ENCODE data around the gene HPS1. TPM values are rescaled to one million over a fixed set of nuclear protein-coding genes. Genes with fewer than 3 reads are reported as not detected.

HPS1 gene
- total and polyA plus RNA-seq, 10 of the 15 experiments (the other 5 are each of a cell fraction or from before 2014, with no cell fraction given): 27.1 to 138 (median 54.8) TPM

- peak overlapping the region; percentile 95 for H3K4me2 ChIP-seq (ENCODE audit: control insufficient read depth, insufficient read depth)
- no peaks in the 10 kb centered on the region for H4K20me1 ChIP-seq (ENCODE audit: control insufficient read depth, insufficient read depth)
- peak; percentile 31 for FAIRE-seq
- WGBS (ENCODE audit: insufficient coverage, insufficient replicate concordance, low lambda C conversion rate, missing lambda C conversion rate): under 1% methylated on average over 39 of the region's 44 CpGs
- BruUV-seq (replicated peaks): no TSS peak
- H3K79me2 ChIP-seq (ENCODE audit: control insufficient read depth, insufficient read depth, low read length): no peaks in the 10 kb centered on the region
- ATAC-seq: peak; percentile 100
- H3K9ac ChIP-seq (ENCODE audit: control insufficient read depth, insufficient read depth, low read length): peak overlapping the region; percentile 64
- H3K27me3 ChIP-seq (replicated peaks in 1 of 2; ENCODE audit: control insufficient read depth in 2 of 2, insufficient read depth in 2 of 2, low read length in 1 of 2): peaks cover 0 to 5% of the 10 kb centered on the region in 2 experiments; a peak in 3 of 4 replicates
- no peaks in the 10 kb centered on the region for H3K36me3 ChIP-seq (ENCODE audit: control insufficient read depth in 2 of 2, insufficient read depth in 2 of 2, low read length in 1 of 2)
- peak overlapping the region; percentile 97 for H2AFZ ChIP-seq (ENCODE audit: control insufficient read depth, low read depth, low read length)
- POLR2A ChIA-PET: no interaction called here
- no peak overlapping the region for H3K27ac ChIP-seq (ENCODE audit: control insufficient read depth, insufficient read depth)
- SMC1A ChIA-PET (ENCODE audit: uncharacterized antibody, unreplicated experiment): interaction anchor here (0.6 to 2.8 kb wide), 11 partner anchors 12 to 779 kb away, joined by 3 to 16 read pairs (median 4); no protein-coding TSS in a partner anchor
- H3K9me3 ChIP-seq (replicated peaks; ENCODE audit: control insufficient read depth, insufficient read depth, low read length): no peaks in the 10 kb centered on the region
- H3K4me1 ChIP-seq (ENCODE audit: control insufficient read depth, insufficient read depth, low read length): no peaks in the 10 kb centered on the region
- CTCF ChIA-PET: interaction anchor here (0.6 to 4.2 kb wide), 36 partner anchors 10 to 968 kb away, joined by 3 to 29 read pairs (median 3); no protein-coding TSS in a partner anchor
- peak; percentile 50 for DNase-seq (ENCODE audit: low read depth, low spot score)
- H3K4me3 ChIP-seq: peak overlapping the region; percentile 71
- in situ Hi-C loops (cut with MboI): loop anchor here (5.0 to 10.0 kb wide), 2 partner anchors 195 to 577 kb away; no protein-coding TSS in a partner anchor
- intact Hi-C loops (cut with micrococcal nuclease; ENCODE audit: unreplicated experiment): loop anchor here (1.0 to 5.0 kb wide), 4 partner anchors 197 to 778 kb away; no protein-coding TSS in a partner anchor
- RAD21 ChIA-PET (ENCODE audit: unreplicated experiment): interaction anchor here (0.6 to 3.9 kb wide), 12 partner anchors 24 to 812 kb away, joined by 3 to 36 read pairs (median 4); no protein-coding TSS in a partner anchor
- TF ChIP-seq TBL1XR1 (IDR thresholded peaks at IDR 0.05; ENCODE audit: low read depth, low read length) (no peak), BCL11A (IDR thresholded peaks at IDR 0.05; ENCODE audit: low read depth, low read length) (no peak), IRF4 (IDR thresholded peaks at IDR 0.05; ENCODE audit: low read depth, low read length) (peak; percentile 28; the same call in 1 of the 2 replicates), NR2F1 (conservative IDR thresholded peaks at IDR 0.05) (peak; percentile 16; the same call in 1 of the 2 replicates), RB1 (IDR thresholded peaks at IDR 0.05; ENCODE audit: borderline replicate concordance) (no peak), FOXM1 (IDR thresholded peaks at IDR 0.05; ENCODE audit: low read depth, low read length) (no peak; the same call in 1 of the 2 replicates), CTCF (IDR thresholded peaks at IDR 0.05 in 2 of 3, conservative IDR thresholded peaks at IDR 0.05 in 1 of 3; ENCODE audit: control insufficient read depth in 2 of 3, extremely low read depth in 1 of 3, insufficient read depth in 1 of 3, low read depth in 3 of 3, low read length in 3 of 3) (peak; percentile 86 to 94 (median 87)), MEF2B (IDR thresholded peaks at IDR 0.05; ENCODE audit: partially characterized antibody, poor library complexity, severe bottlenecking) (no peak), PKNOX1 (IDR thresholded peaks at IDR 0.05) (peak; percentile 54; the same call in 1 of the 2 replicates), CBX3 (IDR thresholded peaks at IDR 0.05; ENCODE audit: borderline replicate concordance, low read depth) (no peak), IKZF2 (IDR thresholded peaks at IDR 0.05) (peak; percentile 68 to 76), MEF2A (IDR thresholded peaks at IDR 0.05; ENCODE audit: insufficient read depth, low read depth, low read length) (no peak), SMARCA5 (IDR thresholded peaks at IDR 0.05) (peak; percentile 32; the same call in 1 of the 2 replicates), IRF3 (IDR thresholded peaks at IDR 0.05) (no peak), IKZF1 (conservative IDR thresholded peaks at IDR 0.05) (peak; percentile 80), POLR2A (IDR thresholded peaks at IDR 0.05; ENCODE audit: low read depth, low read length) (peak; percentile 34; the same call in 1 of the 2 replicates), RELB (IDR thresholded peaks at IDR 0.05; ENCODE audit: low read depth) (no peak), SREBF2 (IDR thresholded peaks at IDR 0.05; ENCODE audit: low read length) (no peak)
These were observed 21.0 kb upstream of the HPS1 start for GRCh38 chr10:98467506-98468318.
